GM19035 (cell line): ENCODE results near the gene PHACTR1.

Experiments
- ATAC-seq: cut with Tn5 transposase; IDR thresholded peaks from one replicate; pipeline ENCODE4 v1.9.1; 2021; ENCODE audit not compliant: unreplicated experiment

Gene PHACTR1

GRCh38 chr6:13014504-13015378, 298.2 kb downstream of the PHACTR1 start:
- no peak for ATAC-seq

- no peak for ATAC-seq
Observed at GRCh38 chr6:13015379-13015681, 298.8 kb downstream of the PHACTR1 start.

- ATAC-seq, result no peak
Observed at GRCh38 chr6:13024616-13025015, 308.0 kb downstream of the PHACTR1 start.

GRCh38 chr6:13025893-13026499, 309.4 kb downstream of the PHACTR1 start:
- ATAC-seq, result no peak

GRCh38 chr6:13026557-13026956, 310.0 kb downstream of the PHACTR1 start:
- no peak for ATAC-seq

- no peak for ATAC-seq
Observed at GRCh38 chr6:13027207-13027606, 310.6 kb downstream of the PHACTR1 start.

GRCh38 chr6:13030396-13030795, 313.8 kb downstream of the PHACTR1 start:
- no peak for ATAC-seq

GRCh38 chr6:13032566-13032965, 316.0 kb downstream of the PHACTR1 start:
- no peak for ATAC-seq

- ATAC-seq, result no peak
Observed at GRCh38 chr6:13033145-13033544, 316.6 kb downstream of the PHACTR1 start.

- no peak for ATAC-seq
Observed at GRCh38 chr6:13034316-13034715, 317.7 kb downstream of the PHACTR1 start.

- no peak for ATAC-seq
Observed at GRCh38 chr6:13035606-13036005, 319.0 kb downstream of the PHACTR1 start.

GRCh38 chr6:13038315-13038714, 321.7 kb downstream of the PHACTR1 start:
- no peak for ATAC-seq

GRCh38 chr6:13038741-13039190, 322.2 kb downstream of the PHACTR1 start:
- ATAC-seq, result no peak

GRCh38 chr6:13044390-13044789, 327.8 kb downstream of the PHACTR1 start:
- no peak for ATAC-seq

- ATAC-seq, result no peak
Observed at GRCh38 chr6:13044896-13045295, 328.3 kb downstream of the PHACTR1 start.

- no peak for ATAC-seq
Observed at GRCh38 chr6:13045676-13046075, 329.1 kb downstream of the PHACTR1 start.

GRCh38 chr6:13046084-13046483, 329.5 kb downstream of the PHACTR1 start:
- no peak for ATAC-seq

- ATAC-seq, result no peak
Observed at GRCh38 chr6:13048113-13048512, 331.5 kb downstream of the PHACTR1 start.

- no peak for ATAC-seq
Observed at GRCh38 chr6:13049666-13050254, 333.2 kb downstream of the PHACTR1 start.

GRCh38 chr6:13053006-13053461, 336.5 kb downstream of the PHACTR1 start:
- no peak for ATAC-seq

GRCh38 chr6:13058051-13058450, 341.5 kb downstream of the PHACTR1 start:
- ATAC-seq, result no peak

- ATAC-seq, result no peak
Observed at GRCh38 chr6:13059026-13059425, 342.5 kb downstream of the PHACTR1 start.
